ENCODE data around the gene COL8A2.

COL8A2 gene

GRCh38 chr1:36155408-36156328 lies 30.6 kb upstream of the COL8A2 start, which contains the start of gene MAP7D1:
Gene MAP7D1, plus strand, starts transcription at chr1:36156160. Its CDS starts 258 bp downstream, at chr1:36156418.
- Histone ChIP-seq H3K4me3 (ENCODE audit: low read length) (peak within 1 kb of the TSS; percentile 88), H3K4me1 (ENCODE audit: control insufficient read depth, insufficient read depth, low read length) (peaks cover 44% of the 10 kb centered on the region), H3K27ac (ENCODE audit: low read depth, low read length) (peak within 1 kb of the TSS; percentile 97), H3K27me3 (ENCODE audit: control insufficient read depth, insufficient read depth, low read length) (no peaks in the 10 kb centered on the region), H3K36me3 (ENCODE audit: control insufficient read depth, insufficient read depth, low read length) (no peaks in the 10 kb centered on the region), H3K9ac (ENCODE audit: low read length) (peak within 1 kb of the TSS; percentile 90)

- peaks cover 44% of the 10 kb centered on the region for H3K4me1 ChIP-seq (ENCODE audit: control insufficient read depth, insufficient read depth, low read length)
- no peaks in the 10 kb centered on the region for H3K36me3 ChIP-seq (ENCODE audit: control insufficient read depth, insufficient read depth, low read length)
- H3K4me3 ChIP-seq (ENCODE audit: low read length): peak overlapping the region; percentile 81
- no peaks in the 10 kb centered on the region for H3K27me3 ChIP-seq (ENCODE audit: control insufficient read depth, insufficient read depth, low read length)
- H3K27ac ChIP-seq (ENCODE audit: low read depth, low read length): peak overlapping the region; percentile 97
- no peak overlapping the region for H3K9ac ChIP-seq (ENCODE audit: low read length)
Observed at GRCh38 chr1:36154765-36155407, 29.9 kb upstream of the COL8A2 start.

GRCh38 chr1:36154335-36154734 lies 29.3 kb upstream of the COL8A2 start:
- H3K4me1 ChIP-seq (ENCODE audit: control insufficient read depth, insufficient read depth, low read length): peaks cover 41% of the 10 kb centered on the region
- H3K36me3 ChIP-seq (ENCODE audit: control insufficient read depth, insufficient read depth, low read length): no peaks in the 10 kb centered on the region
- H3K27me3 ChIP-seq (ENCODE audit: control insufficient read depth, insufficient read depth, low read length): no peaks in the 10 kb centered on the region
- no peak overlapping the region for H3K4me3 ChIP-seq (ENCODE audit: low read length)
- H3K27ac ChIP-seq (ENCODE audit: low read depth, low read length): no peak overlapping the region
- H3K9ac ChIP-seq (ENCODE audit: low read length): no peak overlapping the region

- Histone ChIP-seq H3K27ac (ENCODE audit: low read depth, low read length) (no peak overlapping the region), H3K4me3 (ENCODE audit: low read length) (no peak overlapping the region), H3K27me3 (ENCODE audit: control insufficient read depth, insufficient read depth, low read length) (no peaks in the 10 kb centered on the region), H3K9ac (ENCODE audit: low read length) (no peak overlapping the region), H3K36me3 (ENCODE audit: control insufficient read depth, insufficient read depth, low read length) (no peaks in the 10 kb centered on the region), H3K4me1 (ENCODE audit: control insufficient read depth, insufficient read depth, low read length) (peaks cover 40% of the 10 kb centered on the region)
Observed at GRCh38 chr1:36153476-36153875, 28.5 kb upstream of the COL8A2 start.

GRCh38 chr1:36151845-36152203 lies 26.8 kb upstream of the COL8A2 start:
- no peaks in the 10 kb centered on the region for H3K27me3 ChIP-seq (ENCODE audit: control insufficient read depth, insufficient read depth, low read length)
- H3K9ac ChIP-seq (ENCODE audit: low read length): no peak overlapping the region
- H3K27ac ChIP-seq (ENCODE audit: low read depth, low read length): peak overlapping the region; percentile 99
- no peaks in the 10 kb centered on the region for H3K36me3 ChIP-seq (ENCODE audit: control insufficient read depth, insufficient read depth, low read length)
- no peak overlapping the region for H3K4me3 ChIP-seq (ENCODE audit: low read length)
- peaks cover 36% of the 10 kb centered on the region for H3K4me1 ChIP-seq (ENCODE audit: control insufficient read depth, insufficient read depth, low read length)

GRCh38 chr1:36151134-36151844 lies 26.3 kb upstream of the COL8A2 start:
- Histone ChIP-seq H3K4me1 (ENCODE audit: control insufficient read depth, insufficient read depth, low read length) (peaks cover 36% of the 10 kb centered on the region), H3K4me3 (ENCODE audit: low read length) (no peak overlapping the region), H3K27me3 (ENCODE audit: control insufficient read depth, insufficient read depth, low read length) (no peaks in the 10 kb centered on the region), H3K36me3 (ENCODE audit: control insufficient read depth, insufficient read depth, low read length) (no peaks in the 10 kb centered on the region), H3K9ac (ENCODE audit: low read length) (no peak overlapping the region), H3K27ac (ENCODE audit: low read depth, low read length) (peak overlapping the region; percentile 99)

- no peaks in the 10 kb centered on the region for H3K36me3 ChIP-seq (ENCODE audit: control insufficient read depth, insufficient read depth, low read length)
- H3K27ac ChIP-seq (ENCODE audit: low read depth, low read length): peak overlapping the region; percentile 99
- peaks cover 36% of the 10 kb centered on the region for H3K4me1 ChIP-seq (ENCODE audit: control insufficient read depth, insufficient read depth, low read length)
- no peaks in the 10 kb centered on the region for H3K27me3 ChIP-seq (ENCODE audit: control insufficient read depth, insufficient read depth, low read length)
- peak overlapping the region; percentile 53 for H3K9ac ChIP-seq (ENCODE audit: low read length)
- H3K4me3 ChIP-seq (ENCODE audit: low read length): peak overlapping the region; percentile 68
Observed at GRCh38 chr1:36150296-36151133, 25.5 kb upstream of the COL8A2 start.

GRCh38 chr1:36149973-36150295 lies 24.9 kb upstream of the COL8A2 start:
- Histone ChIP-seq H3K27me3 (ENCODE audit: control insufficient read depth, insufficient read depth, low read length) (no peaks in the 10 kb centered on the region), H3K9ac (ENCODE audit: low read length) (peak overlapping the region; percentile 53), H3K4me3 (ENCODE audit: low read length) (peak overlapping the region; percentile 68), H3K36me3 (ENCODE audit: control insufficient read depth, insufficient read depth, low read length) (no peaks in the 10 kb centered on the region), H3K4me1 (ENCODE audit: control insufficient read depth, insufficient read depth, low read length) (peaks cover 33% of the 10 kb centered on the region), H3K27ac (ENCODE audit: low read depth, low read length) (peak overlapping the region; percentile 99)

- Histone ChIP-seq H3K4me1 (ENCODE audit: control insufficient read depth, insufficient read depth, low read length) (peaks cover 28% of the 10 kb centered on the region), H3K27me3 (ENCODE audit: control insufficient read depth, insufficient read depth, low read length) (no peaks in the 10 kb centered on the region)
Observed at GRCh38 chr1:36149237-36149972, 24.4 kb upstream of the COL8A2 start, which contains the start of gene TRAPPC3. Gene TRAPPC3, minus strand, starts transcription at chr1:36149486. Its CDS starts 108 bp downstream, at chr1:36149378.

GRCh38 chr1:36148821-36149236 lies 23.8 kb upstream of the COL8A2 start:
- Histone ChIP-seq H3K36me3 (ENCODE audit: control insufficient read depth, insufficient read depth, low read length) (no peaks in the 10 kb centered on the region), H3K27me3 (ENCODE audit: control insufficient read depth, insufficient read depth, low read length) (no peaks in the 10 kb centered on the region), H3K4me3 (ENCODE audit: low read length) (peak overlapping the region; percentile 69), H3K27ac (ENCODE audit: low read depth, low read length) (peak overlapping the region; percentile 93), H3K4me1 (ENCODE audit: control insufficient read depth, insufficient read depth, low read length) (peaks cover 28% of the 10 kb centered on the region), H3K9ac (ENCODE audit: low read length) (peak overlapping the region; percentile 86)

More at GRCh38 chr1:36149237-36149972, 24.4 kb upstream of the COL8A2 start, which contains the start of gene TRAPPC3:
- H3K9ac ChIP-seq (ENCODE audit: low read length): peak within 1 kb of the TSS; percentile 86
- peak within 1 kb of the TSS; percentile 99 for H3K27ac ChIP-seq (ENCODE audit: low read depth, low read length)
- H3K4me3 ChIP-seq (ENCODE audit: low read length): peak within 1 kb of the TSS; percentile 69
- H3K36me3 ChIP-seq (ENCODE audit: control insufficient read depth, insufficient read depth, low read length): no peaks in the 10 kb centered on the region

- no peak overlapping the region for H3K9ac ChIP-seq (ENCODE audit: low read length)
- H3K4me3 ChIP-seq (ENCODE audit: low read length): no peak overlapping the region
- H3K27me3 ChIP-seq (ENCODE audit: control insufficient read depth, insufficient read depth, low read length): no peaks in the 10 kb centered on the region
- peaks cover 9% of the 10 kb centered on the region for H3K4me1 ChIP-seq (ENCODE audit: control insufficient read depth, insufficient read depth, low read length)
- H3K27ac ChIP-seq (ENCODE audit: low read depth, low read length): no peak overlapping the region
- no peaks in the 10 kb centered on the region for H3K36me3 ChIP-seq (ENCODE audit: control insufficient read depth, insufficient read depth, low read length)
Observed at GRCh38 chr1:36144413-36144812, 19.4 kb upstream of the COL8A2 start.

All from rectal smooth muscle tissue (tissue), 1 donor.